Inflammatory macrophage (primary cell): ENCODE measurements around the gene BCDIN3D.

Experiments used
- DNase-seq, 2 donors: peaks; one replicate each; pipeline ENCODE4 v3.0.0-alpha.2; 2020 to 2022

Gene BCDIN3D

GRCh38 chr12:49818241-49818895, 24.5 kb downstream of the BCDIN3D start:
- peak; percentile 22 to 41 for DNase-seq

- no peak for DNase-seq
Measured at GRCh38 chr12:49813131-49813530, 29.8 kb downstream of the BCDIN3D start.

GRCh38 chr12:49811961-49812401, 30.9 kb downstream of the BCDIN3D start:
- no peak for DNase-seq

GRCh38 chr12:49811136-49811535, 31.8 kb downstream of the BCDIN3D start:
- no peak for DNase-seq

GRCh38 chr12:49809906-49810389, 33.0 kb downstream of the BCDIN3D start:
- DNase-seq, result no peak

- DNase-seq, result no peak
Measured at GRCh38 chr12:49809381-49809905, 33.5 kb downstream of the BCDIN3D start.

GRCh38 chr12:49808686-49809380, 34.1 kb downstream of the BCDIN3D start:
- no peak for DNase-seq

GRCh38 chr12:49807991-49808580, 34.8 kb downstream of the BCDIN3D start:
- no peak for DNase-seq

- DNase-seq, result no peak
Measured at GRCh38 chr12:49806877-49807276, 36.0 kb downstream of the BCDIN3D start.

- DNase-seq, result peak in 1 of 2 donors; percentile 14
Measured at GRCh38 chr12:49806321-49806813, 36.5 kb downstream of the BCDIN3D start.

- DNase-seq, result no peak
Measured at GRCh38 chr12:49805409-49805808, 37.5 kb downstream of the BCDIN3D start.

- DNase-seq, result no peak
Measured at GRCh38 chr12:49804821-49805220, 38.1 kb downstream of the BCDIN3D start.

GRCh38 chr12:49803693-49804450, 39.0 kb downstream of the BCDIN3D start:
- no peak for DNase-seq

GRCh38 chr12:49801141-49802063, 41.5 kb downstream of the BCDIN3D start:
- no peak for DNase-seq

- DNase-seq, result no peak
Measured at GRCh38 chr12:49800421-49801140, 42.3 kb downstream of the BCDIN3D start.

- no peak for DNase-seq
Measured at GRCh38 chr12:49798934-49799333, 44.0 kb downstream of the BCDIN3D start.

- DNase-seq, result no peak
Measured at GRCh38 chr12:49798248-49798647, 44.7 kb downstream of the BCDIN3D start.

- DNase-seq, result peak; percentile 47 to 56
Measured at GRCh38 chr12:49797449-49797776, 45.5 kb downstream of the BCDIN3D start.

GRCh38 chr12:49796606-49797448, 46.1 kb downstream of the BCDIN3D start:
- DNase-seq, result no peak

- DNase-seq, result no peak
Measured at GRCh38 chr12:49796155-49796554, 46.8 kb downstream of the BCDIN3D start.
